Prostate gland (tissue), 2 donors: Measurements from ENCODE around the gene ZNRF1.

Experiments
- CTCF ChIP-seq, 4 experiments: fragments of 200-600 bp in 2 of 4; fragments of 450-650 bp in 2 of 4; sonication (generic) in 2 of 4; IDR thresholded peaks; 1 replicate in 3 of 4; 2 replicates in 1 of 4; pipeline ENCODE4 v1.5.1; 2016 to 2019; ENCODE audit warnings: antibody characterized with exemption in 4 of 4, mild to moderate bottlenecking in 2 of 4, moderate library complexity in 2 of 4
- POLR2A ChIP-seq: fragments of 450-650 bp; IDR thresholded peaks from one replicate; pipeline ENCODE4 v1.6.1; 2016; ENCODE audit warnings: antibody characterized with exemption, mild to moderate bottlenecking
- POLR2AphosphoS5 ChIP-seq: sonication (generic); formaldehyde crosslinking; IDR thresholded peaks from one replicate; pipeline ENCODE4 v1.6.1; 2017; ENCODE audit warnings: antibody characterized with exemption

DNA sequence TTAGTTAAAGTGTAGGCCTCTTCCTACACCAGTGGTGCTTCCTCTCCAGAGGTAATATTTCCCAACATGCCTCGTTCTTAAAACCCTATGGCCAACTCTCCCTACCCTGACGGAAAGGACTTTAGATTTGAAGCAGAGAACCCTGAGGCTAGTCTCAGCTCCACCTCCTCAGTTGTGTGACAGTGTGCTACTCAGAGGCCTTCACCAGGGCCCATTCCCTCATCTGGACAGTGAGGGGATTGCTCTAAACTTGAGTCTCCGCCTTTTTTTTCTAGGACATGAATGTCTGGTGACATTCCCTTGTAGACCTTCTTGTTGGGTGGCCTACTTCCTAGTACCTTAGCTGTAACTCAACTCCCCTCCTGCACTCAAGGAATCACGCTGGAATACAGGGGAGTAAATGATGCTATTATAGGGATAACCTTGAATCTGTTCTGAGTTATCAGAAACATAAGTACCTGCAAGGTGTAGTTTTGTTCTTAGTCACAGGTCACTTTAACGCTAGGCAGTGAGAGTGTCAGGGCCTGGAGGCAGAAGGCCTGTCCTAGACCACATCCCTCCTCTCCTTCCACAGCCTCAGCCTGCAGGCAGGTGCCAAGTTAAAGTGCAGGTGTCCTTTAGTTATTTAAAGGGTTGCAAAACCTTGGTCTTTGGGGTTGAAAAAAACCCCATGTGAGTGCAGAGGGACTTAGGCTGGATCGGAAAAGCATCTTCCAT is 90.8 kb downstream of the ZNRF1 start:
- TF ChIP-seq POLR2A: no peak
- no peak for TF ChIP-seq CTCF (IDR thresholded peaks at IDR 0.05)
- TF ChIP-seq POLR2AphosphoS5: no peak
